ENCODE results near the gene PGGHG. TPM values are rescaled to one million over a fixed set of nuclear protein-coding genes. Genes with fewer than 3 reads are reported as not detected.

The PGGHG gene
- total and polyA plus RNA-seq, 10 of the 15 experiments (the other 5 are each of a cell fraction or from before 2014, with no cell fraction given): 0.10 to 8.3 (median 1.8) TPM

- intact Hi-C loops (cut with micrococcal nuclease; ENCODE audit: unreplicated experiment) (no loop called here), in situ Hi-C loops (cut with MboI) (no loop called here)
- no peak for DNase-seq (ENCODE audit: low read depth, low spot score)
- CTCF ChIA-PET: no interaction called here
- Histone ChIP-seq H3K9ac (ENCODE audit: control insufficient read depth, insufficient read depth, low read length) (no peak overlapping the region), H3K4me1 (ENCODE audit: control insufficient read depth, insufficient read depth, low read length) (no peaks in the 10 kb centered on the region; the same call in 1 of the 2 replicates), H3K4me3 (no peak overlapping the region), H3K36me3 (ENCODE audit: control insufficient read depth in 2 of 2, insufficient read depth in 2 of 2, low read length in 1 of 2) (no peaks in the 10 kb centered on the region), H4K20me1 (ENCODE audit: control insufficient read depth, insufficient read depth) (no peaks in the 10 kb centered on the region), H3K4me2 (ENCODE audit: control insufficient read depth, insufficient read depth) (no peak overlapping the region), H3K9me3 (replicated peaks; ENCODE audit: control insufficient read depth, insufficient read depth, low read length) (no peaks in the 10 kb centered on the region), H3K79me2 (ENCODE audit: control insufficient read depth, insufficient read depth, low read length) (no peaks in the 10 kb centered on the region), H3K27ac (ENCODE audit: control insufficient read depth, insufficient read depth) (no peak overlapping the region), H3K27me3 (replicated peaks in 1 of 2; ENCODE audit: control insufficient read depth in 2 of 2, insufficient read depth in 2 of 2, low read length in 1 of 2) (peaks cover 15 to 20% of the 10 kb centered on the region in 2 experiments), H2AFZ (ENCODE audit: control insufficient read depth, low read depth, low read length) (no peak overlapping the region)
- TF ChIP-seq HSF1 (IDR thresholded peaks at IDR 0.05; ENCODE audit: low read depth, low read length): no peak
- TF ChIP-seq IKZF1 (conservative IDR thresholded peaks at IDR 0.05): no peak
- TF ChIP-seq ZZZ3 (IDR thresholded peaks at IDR 0.05; ENCODE audit: control insufficient read depth, insufficient read length, low read depth): no peak
- no peak for TF ChIP-seq LARP7 (IDR thresholded peaks at IDR 0.05)
- no peak for TF ChIP-seq ATF2 (IDR thresholded peaks at IDR 0.05; ENCODE audit: low read length)
- TF ChIP-seq MLLT1 (IDR thresholded peaks at IDR 0.05): no peak
- TF ChIP-seq RFX5 (IDR thresholded peaks at IDR 0.05; ENCODE audit: low read depth, low read length): no peak
- no peak for TF ChIP-seq MXI1 (IDR thresholded peaks at IDR 0.05; ENCODE audit: low read depth, low read length)
- TF ChIP-seq SPI1 (IDR thresholded peaks at IDR 0.05; ENCODE audit: borderline replicate concordance, insufficient read depth, low read depth, low read length): no peak
- ATAC-seq: no peak
- no TSS peak for BruUV-seq (replicated peaks)
- SMC1A ChIA-PET (ENCODE audit: uncharacterized antibody, unreplicated experiment): interaction anchor here (0.8 kb wide), 1 partner anchor 45 kb away, joined by 3 read pairs; no protein-coding TSS in a partner anchor
- WGBS (ENCODE audit: insufficient coverage, insufficient replicate concordance, low lambda C conversion rate, missing lambda C conversion rate): 31% methylated on average over 4 of the region's 4 CpGs
- no peak for FAIRE-seq
- POLR2A ChIA-PET: interaction anchor here (0.9 kb wide), 2 partner anchors 25 to 141 kb away, joined by 3 to 6 read pairs; no protein-coding TSS in a partner anchor
- RAD21 ChIA-PET (ENCODE audit: unreplicated experiment): no interaction called here
Observed at GRCh38 chr11:282171-282570, 6.8 kb upstream of the PGGHG start.

Measured in GM12878 (cell line).